ENCODE results near the gene SLC39A12.
"Not testable (repeated sequence)": the region's sequence is repeated elsewhere in the genome, so short reads cannot be mapped to it uniquely, and the experiment has no call there.

Gene SLC39A12

GRCh38 chr10:17951868-17952371, at the start of gene SLC39A12:
Gene SLC39A12 (plus strand): TSS chr10:17951918. CDS start chr10:17953277, 1,359 bp downstream.
- DNase-seq, result no peak

GRCh38 chr10:17904564-17904963, 47.2 kb upstream of the SLC39A12 start:
- no peak for DNase-seq

- DNase-seq, result no peak
Observed at GRCh38 chr10:17905491-17905890, 46.2 kb upstream of the SLC39A12 start.

- no peak for DNase-seq
Observed at GRCh38 chr10:17906002-17906401, 45.7 kb upstream of the SLC39A12 start.

GRCh38 chr10:17907641-17908040, 44.1 kb upstream of the SLC39A12 start:
- DNase-seq, result no peak

- DNase-seq, result no peak
Observed at GRCh38 chr10:17910125-17910789, 41.5 kb upstream of the SLC39A12 start.

GRCh38 chr10:17912754-17913153, 39.0 kb upstream of the SLC39A12 start:
- DNase-seq, result no peak

GRCh38 chr10:17913604-17914003, 38.1 kb upstream of the SLC39A12 start:
- no peak for DNase-seq

GRCh38 chr10:17914169-17915045, 37.3 kb upstream of the SLC39A12 start:
- DNase-seq, result no peak

GRCh38 chr10:17915181-17915580, 36.5 kb upstream of the SLC39A12 start:
- DNase-seq, result no peak

GRCh38 chr10:17918187-17918903, 33.4 kb upstream of the SLC39A12 start:
- DNase-seq, result no peak

- DNase-seq, result no peak
Observed at GRCh38 chr10:17921378-17921777, 30.3 kb upstream of the SLC39A12 start.

GRCh38 chr10:17923728-17924127, 28.0 kb upstream of the SLC39A12 start:
- no peak for DNase-seq

GRCh38 chr10:17943033-17943745, 8.5 kb upstream of the SLC39A12 start:
- DNase-seq, result no peak

- not testable (repeated sequence) for DNase-seq
Observed at GRCh38 chr10:17950269-17950668, 1.4 kb upstream of the SLC39A12 start.

- DNase-seq, result no peak
Observed at GRCh38 chr10:17950726-17951125, 992 bp upstream of the SLC39A12 start.

GRCh38 chr10:17954372-17954771, 2.7 kb downstream of the SLC39A12 start:
- not testable (repeated sequence) for DNase-seq

GRCh38 chr10:17954861-17955260, 3.1 kb downstream of the SLC39A12 start:
- no peak for DNase-seq

- no peak for DNase-seq
Observed at GRCh38 chr10:17958049-17958448, 6.3 kb downstream of the SLC39A12 start.

GRCh38 chr10:17959870-17960269, 8.2 kb downstream of the SLC39A12 start:
- DNase-seq, result no peak

- DNase-seq, result no peak
Observed at GRCh38 chr10:17961551-17962422, 10.1 kb downstream of the SLC39A12 start.

GRCh38 chr10:17963431-17963830, 11.7 kb downstream of the SLC39A12 start:
- no peak for DNase-seq

Data from NCI-H2029 treated with DMSO at 0.1 percent for 48 hours (cell line).